ENCODE data around the gene SPRR4. TPM values are rescaled to one million over a fixed set of nuclear protein-coding genes. Genes with fewer than 3 reads are reported as not detected.

SPRR4 gene
- total RNA-seq, 1 donor from 2014 or later, result not detected

GRCh38 chr1:152960452-152961044 lies 9.9 kb upstream of the SPRR4 start:
- Histone ChIP-seq H3K27me3 (ENCODE audit: control insufficient read depth, insufficient read depth, low read length) (no peaks in the 10 kb centered on the region), H3K4me3 (ENCODE audit: low read depth, low read length) (no peak overlapping the region), H3K36me3 (ENCODE audit: control insufficient read depth, insufficient read depth, low read length) (no peaks in the 10 kb centered on the region)
- no peak for DNase-seq (ENCODE audit: low read depth)
- TF ChIP-seq CTCF (IDR thresholded peaks at IDR 0.05; ENCODE audit: insufficient read depth, low read length, poor library complexity, severe bottlenecking), result no peak

- H3K4me3 ChIP-seq (ENCODE audit: low read depth, low read length), result no peak overlapping the region
- no peak for DNase-seq (ENCODE audit: low read depth)
Measured at GRCh38 chr1:152961226-152961891, 9.1 kb upstream of the SPRR4 start.

GRCh38 chr1:152962876-152963415 lies 7.5 kb upstream of the SPRR4 start:
- Histone ChIP-seq H3K36me3 (ENCODE audit: control insufficient read depth, insufficient read depth, low read length) (no peaks in the 10 kb centered on the region), H3K4me3 (ENCODE audit: low read depth, low read length) (no peak overlapping the region), H3K27me3 (ENCODE audit: control insufficient read depth, insufficient read depth, low read length) (no peaks in the 10 kb centered on the region)
- no peak for DNase-seq (ENCODE audit: low read depth)
- TF ChIP-seq CTCF (IDR thresholded peaks at IDR 0.05; ENCODE audit: insufficient read depth, low read length, poor library complexity, severe bottlenecking), result no peak

More at GRCh38 chr1:152961226-152961891, 9.1 kb upstream of the SPRR4 start:
- Histone ChIP-seq H3K27me3 (ENCODE audit: control insufficient read depth, insufficient read depth, low read length) (no peaks in the 10 kb centered on the region), H3K36me3 (ENCODE audit: control insufficient read depth, insufficient read depth, low read length) (no peaks in the 10 kb centered on the region)
- no peak for TF ChIP-seq CTCF (IDR thresholded peaks at IDR 0.05; ENCODE audit: insufficient read depth, low read length, poor library complexity, severe bottlenecking)

- no peak for TF ChIP-seq CTCF (IDR thresholded peaks at IDR 0.05; ENCODE audit: insufficient read depth, low read length, poor library complexity, severe bottlenecking)
- Histone ChIP-seq H3K36me3 (ENCODE audit: control insufficient read depth, insufficient read depth, low read length) (no peaks in the 10 kb centered on the region), H3K4me3 (ENCODE audit: low read depth, low read length) (no peak overlapping the region), H3K27me3 (ENCODE audit: control insufficient read depth, insufficient read depth, low read length) (no peaks in the 10 kb centered on the region)
- DNase-seq (ENCODE audit: low read depth), result no peak
Measured at GRCh38 chr1:152964536-152964935, 5.9 kb upstream of the SPRR4 start.

GRCh38 chr1:152965853-152966252 lies 4.6 kb upstream of the SPRR4 start:
- Histone ChIP-seq H3K36me3 (ENCODE audit: control insufficient read depth, insufficient read depth, low read length) (no peaks in the 10 kb centered on the region), H3K4me3 (ENCODE audit: low read depth, low read length) (no peak overlapping the region), H3K27me3 (ENCODE audit: control insufficient read depth, insufficient read depth, low read length) (no peaks in the 10 kb centered on the region)
- TF ChIP-seq CTCF (IDR thresholded peaks at IDR 0.05; ENCODE audit: insufficient read depth, low read length, poor library complexity, severe bottlenecking), result no peak
- DNase-seq (ENCODE audit: low read depth), result no peak
